ENCODE data around the gene IL17REL.

DNA sequence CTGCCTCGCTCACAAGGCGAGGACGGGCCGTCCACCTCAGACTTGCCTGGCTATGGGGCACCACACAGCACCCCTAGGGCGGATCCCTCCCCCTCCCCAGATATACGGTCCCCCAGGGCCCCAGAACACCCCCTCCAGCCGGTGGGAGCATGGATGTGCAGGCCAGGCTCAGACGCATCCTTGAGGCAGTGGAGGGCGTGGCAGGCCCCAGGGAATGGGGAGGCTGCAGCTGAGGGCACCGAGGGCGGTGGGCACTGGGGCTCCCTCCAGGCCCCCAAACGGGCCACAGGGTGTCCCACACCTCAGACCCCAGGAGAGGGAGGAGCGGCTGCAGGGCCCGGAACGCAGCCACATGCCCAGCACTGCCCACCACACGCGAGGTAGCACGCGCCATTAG is 33.5 kb upstream of the IL17REL start:
- TF ChIP-seq CTCF (conservative IDR thresholded peaks at IDR 0.05; ENCODE audit: low read length) (no peak), EZH2phosphoT487 (IDR thresholded peaks at IDR 0.05; ENCODE audit: borderline replicate concordance) (no peak)
